ENCODE results near the gene ANO10.
"Not testable (repeated sequence)": the region's sequence is repeated elsewhere in the genome, so short reads cannot be mapped to it uniquely, and the experiment has no call there.

Gene ANO10

GRCh38 chr3:43621656-43622432 lies at the start of gene ANO10:
ANO10 (minus strand) TSS chr3:43622011; CDS start chr3:43605852, 16,159 bp downstream.
- peak; percentile 99 for DNase-seq (ENCODE audit: low read depth)

- no peak for DNase-seq (ENCODE audit: low read depth)
Measured at GRCh38 chr3:43670635-43671522, 49.1 kb upstream of the ANO10 start.

GRCh38 chr3:43665011-43665410 lies 43.2 kb upstream of the ANO10 start:
- DNase-seq (ENCODE audit: low read depth) = not testable (repeated sequence)

- DNase-seq (ENCODE audit: low read depth) = not testable (repeated sequence)
Measured at GRCh38 chr3:43661376-43661775, 39.6 kb upstream of the ANO10 start.

- no peak for DNase-seq (ENCODE audit: low read depth)
Measured at GRCh38 chr3:43659250-43659880, 37.6 kb upstream of the ANO10 start.

- DNase-seq (ENCODE audit: low read depth) = not testable (repeated sequence)
Measured at GRCh38 chr3:43656390-43656789, 34.6 kb upstream of the ANO10 start.

- DNase-seq (ENCODE audit: low read depth) = no peak
Measured at GRCh38 chr3:43650345-43650744, 28.5 kb upstream of the ANO10 start.

- no peak for DNase-seq (ENCODE audit: low read depth)
Measured at GRCh38 chr3:43649365-43649968, 27.7 kb upstream of the ANO10 start.

- no peak for DNase-seq (ENCODE audit: low read depth)
Measured at GRCh38 chr3:43648957-43649356, 27.1 kb upstream of the ANO10 start.

- DNase-seq (ENCODE audit: low read depth) = no peak
Measured at GRCh38 chr3:43647331-43648166, 25.7 kb upstream of the ANO10 start.

- no peak for DNase-seq (ENCODE audit: low read depth)
Measured at GRCh38 chr3:43644443-43644842, 22.6 kb upstream of the ANO10 start.

GRCh38 chr3:43641306-43642114 lies 19.7 kb upstream of the ANO10 start:
- no peak for DNase-seq (ENCODE audit: low read depth)

- no peak for DNase-seq (ENCODE audit: low read depth)
Measured at GRCh38 chr3:43640681-43641080, 18.9 kb upstream of the ANO10 start.

- peak; percentile 36 for DNase-seq (ENCODE audit: low read depth)
Measured at GRCh38 chr3:43638594-43639447, 17.0 kb upstream of the ANO10 start.

GRCh38 chr3:43637702-43638101 lies 15.9 kb upstream of the ANO10 start:
- DNase-seq (ENCODE audit: low read depth) = no peak

GRCh38 chr3:43632986-43633385 lies 11.2 kb upstream of the ANO10 start:
- no peak for DNase-seq (ENCODE audit: low read depth)

- peak; percentile 37 for DNase-seq (ENCODE audit: low read depth)
Measured at GRCh38 chr3:43632269-43632733, 10.5 kb upstream of the ANO10 start.

GRCh38 chr3:43629741-43630140 lies 7.9 kb upstream of the ANO10 start:
- no peak for DNase-seq (ENCODE audit: low read depth)

- no peak for DNase-seq (ENCODE audit: low read depth)
Measured at GRCh38 chr3:43629257-43629656, 7.4 kb upstream of the ANO10 start.

Measured in amniotic epithelial cell (primary cell).